Breast epithelium (tissue), 3 donors: Measurements from ENCODE around the gene LAIR1.

Experiments used
- POLR2AphosphoS5 ChIP-seq, 3 donors: sonication (generic); formaldehyde crosslinking; IDR thresholded peaks; one replicate each; pipeline ENCODE4 v1.6.1; 2017; ENCODE audit warnings: antibody characterized with exemption in 3 of 3
- TF ChIP-seq, protein P1 (sequence below), 3 donors: fragments of 450-650 bp; IDR thresholded peaks; one replicate each; pipeline ENCODE4 v1.5.1; 2016 to 2017; ENCODE audit warnings: antibody characterized with exemption in 3 of 3, mild to moderate bottlenecking in 3 of 3, moderate library complexity in 3 of 3

DNA sequence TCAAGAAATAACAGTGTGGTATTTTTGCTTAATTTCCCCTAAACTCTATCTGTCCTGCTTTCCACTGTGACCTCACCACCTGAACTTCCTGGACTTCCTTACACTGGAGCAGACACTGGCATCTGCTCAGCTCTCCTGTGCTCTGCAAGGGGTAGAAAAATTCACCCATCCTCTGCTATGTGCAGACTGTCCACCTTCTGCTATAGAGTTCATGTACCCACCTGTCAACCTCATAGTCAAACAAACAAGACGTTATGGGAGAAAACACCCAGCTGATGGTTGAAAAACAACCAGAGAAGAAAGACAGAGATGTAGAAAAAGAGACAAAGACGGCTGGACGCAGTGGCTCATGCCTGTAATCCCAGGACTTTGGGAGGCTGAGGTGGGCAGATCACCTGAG lies 12.2 kb downstream of the LAIR1 start:
- no peak for TF ChIP-seq POLR2AphosphoS5 (IDR thresholded peaks at IDR 0.05)
- TF ChIP-seq, protein P1, sequence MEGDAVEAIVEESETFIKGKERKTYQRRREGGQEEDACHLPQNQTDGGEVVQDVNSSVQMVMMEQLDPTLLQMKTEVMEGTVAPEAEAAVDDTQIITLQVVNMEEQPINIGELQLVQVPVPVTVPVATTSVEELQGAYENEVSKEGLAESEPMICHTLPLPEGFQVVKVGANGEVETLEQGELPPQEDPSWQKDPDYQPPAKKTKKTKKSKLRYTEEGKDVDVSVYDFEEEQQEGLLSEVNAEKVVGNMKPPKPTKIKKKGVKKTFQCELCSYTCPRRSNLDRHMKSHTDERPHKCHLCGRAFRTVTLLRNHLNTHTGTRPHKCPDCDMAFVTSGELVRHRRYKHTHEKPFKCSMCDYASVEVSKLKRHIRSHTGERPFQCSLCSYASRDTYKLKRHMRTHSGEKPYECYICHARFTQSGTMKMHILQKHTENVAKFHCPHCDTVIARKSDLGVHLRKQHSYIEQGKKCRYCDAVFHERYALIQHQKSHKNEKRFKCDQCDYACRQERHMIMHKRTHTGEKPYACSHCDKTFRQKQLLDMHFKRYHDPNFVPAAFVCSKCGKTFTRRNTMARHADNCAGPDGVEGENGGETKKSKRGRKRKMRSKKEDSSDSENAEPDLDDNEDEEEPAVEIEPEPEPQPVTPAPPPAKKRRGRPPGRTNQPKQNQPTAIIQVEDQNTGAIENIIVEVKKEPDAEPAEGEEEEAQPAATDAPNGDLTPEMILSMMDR (IDR thresholded peaks at IDR 0.05), result no peak
